Hepatic stellate cell (primary cell): ENCODE measurements around the gene PLEKHO1.

Source experiments
- DNase-seq: peaks from one replicate; pipeline ENCODE4 v3.0.0; 2011; ENCODE audit warnings: low spot score

The PLEKHO1 gene

GRCh38 chr1:150150133-150151021, 661 bp downstream of the PLEKHO1 start:
- DNase-seq: no peak

GRCh38 chr1:150151291-150152181, 1.8 kb downstream of the PLEKHO1 start:
- no peak for DNase-seq

GRCh38 chr1:150152182-150152536, 2.4 kb downstream of the PLEKHO1 start:
- DNase-seq: no peak

GRCh38 chr1:150152772-150153456, 3.2 kb downstream of the PLEKHO1 start:
- peak; percentile 65 for DNase-seq

- no peak for DNase-seq
Measured at GRCh38 chr1:150154143-150154542, 4.4 kb downstream of the PLEKHO1 start.

- no peak for DNase-seq
Measured at GRCh38 chr1:150155413-150156071, 5.8 kb downstream of the PLEKHO1 start.

GRCh38 chr1:150156868-150157603, 7.3 kb downstream of the PLEKHO1 start:
- peak; percentile 46 for DNase-seq

- no peak for DNase-seq
Measured at GRCh38 chr1:150159550-150159949, 9.8 kb downstream of the PLEKHO1 start.

- no peak for DNase-seq
Measured at GRCh38 chr1:150160964-150161621, 11.4 kb downstream of the PLEKHO1 start.

- no peak for DNase-seq
Measured at GRCh38 chr1:150161747-150162581, 12.2 kb downstream of the PLEKHO1 start.

- DNase-seq: no peak
Measured at GRCh38 chr1:150162582-150162861, 12.8 kb downstream of the PLEKHO1 start.

GRCh38 chr1:150162862-150163706, 13.4 kb downstream of the PLEKHO1 start:
- peak; percentile 97 for DNase-seq

GRCh38 chr1:150164224-150164623, 14.5 kb downstream of the PLEKHO1 start:
- DNase-seq: no peak

- DNase-seq: no peak
Measured at GRCh38 chr1:150164779-150165178, 15.1 kb downstream of the PLEKHO1 start.

- peak; percentile 59 for DNase-seq
Measured at GRCh38 chr1:150165622-150166612, 16.2 kb downstream of the PLEKHO1 start.

- DNase-seq: peak; percentile 76
Measured at GRCh38 chr1:150168960-150169601, 19.4 kb downstream of the PLEKHO1 start.

GRCh38 chr1:150171801-150172200, 22.1 kb downstream of the PLEKHO1 start:
- no peak for DNase-seq
